ENCODE data around the gene MRGPRD. TPM values are rescaled to one million over a fixed set of nuclear protein-coding genes. Genes with fewer than 3 reads are reported as not detected.

MRGPRD gene
- total RNA-seq, 5 donors from 2014 or later (not counting 1 experiment from before 2014, with no cell fraction given) = not detected

GRCh38 chr11:68987211-68987610 lies 6.4 kb upstream of the MRGPRD start:
- Mint-ChIP-seq H3K4me3 (no peak overlapping the region), H3K27me3 (peaks cover 18 to 28% of the 10 kb centered on the region in 2 donors), H3K9me3 (peaks cover 4 to 21% (median 12%) of the 10 kb centered on the region in 3 donors), H3K4me1 (peaks cover 0 to 11% (median 0%) of the 10 kb centered on the region in 3 donors), H3K36me3 (peaks cover 16% of the 10 kb centered on the region), H3K27ac (no peak overlapping the region)
- Histone ChIP-seq H3K36me3 (ENCODE audit: control insufficient read depth in 2 of 2, extremely low read depth in 1 of 2, insufficient read depth in 1 of 2, low read length in 1 of 2) (no peaks in the 10 kb centered on the region), H3K27me3 (replicated peaks in 1 of 2; ENCODE audit: control insufficient read depth in 2 of 2, extremely low read depth in 1 of 2, insufficient read depth in 2 of 2, low read length in 1 of 2) (peaks cover 0 to 20% of the 10 kb centered on the region in 2 experiments), H3K4me1 (ENCODE audit: control insufficient read depth in 1 of 2, extremely low read depth in 1 of 2, insufficient read depth in 2 of 2, low read length in 2 of 2) (no peaks in the 10 kb centered on the region), H3K9me3 (no peaks in the 10 kb centered on the region), H3K27ac (ENCODE audit: low read length) (no peak overlapping the region), H3K4me3 (ENCODE audit: control insufficient read depth in 1 of 2, extremely low read depth in 1 of 2, low read length in 1 of 2) (no peak overlapping the region)
- no peak for ATAC-seq (replicated peaks in 1 of 4)
- CTCF ChIA-PET = no interaction called here
- DNase-seq = no peak
- POLR2A ChIA-PET = no interaction called here

- no peak overlapping the region for H3K4me3 Mint-ChIP-seq
- DNase-seq (no peak), ATAC-seq (replicated peaks in 1 of 4) (no peak)
- Histone ChIP-seq H3K27ac (ENCODE audit: low read length) (no peak overlapping the region), H3K9me3 (no peaks in the 10 kb centered on the region), H3K4me1 (ENCODE audit: control insufficient read depth in 1 of 2, extremely low read depth in 1 of 2, insufficient read depth in 2 of 2, low read length in 2 of 2) (no peaks in the 10 kb centered on the region), H3K36me3 (ENCODE audit: control insufficient read depth in 2 of 2, extremely low read depth in 1 of 2, insufficient read depth in 1 of 2, low read length in 1 of 2) (no peaks in the 10 kb centered on the region), H3K4me3 (ENCODE audit: control insufficient read depth in 1 of 2, extremely low read depth in 1 of 2, low read length in 1 of 2) (no peak overlapping the region), H3K27me3 (replicated peaks in 1 of 2; ENCODE audit: control insufficient read depth in 2 of 2, extremely low read depth in 1 of 2, insufficient read depth in 2 of 2, low read length in 1 of 2) (peaks cover 0 to 14% of the 10 kb centered on the region in 2 experiments)
- peaks cover 16% of the 10 kb centered on the region for H3K36me3 Mint-ChIP-seq
- peaks cover 0 to 6% (median 0%) of the 10 kb centered on the region in 3 donors for H3K4me1 Mint-ChIP-seq
- H3K27me3 Mint-ChIP-seq = peaks cover 11 to 14% of the 10 kb centered on the region in 2 donors
- H3K27ac Mint-ChIP-seq = no peak overlapping the region
- 100% methylated on average over 1 of the region's 6 CpGs for WGBS (ENCODE audit: insufficient coverage)
- H3K9me3 Mint-ChIP-seq = peaks cover 4 to 27% (median 13%) of the 10 kb centered on the region in 3 donors
- CTCF ChIA-PET = no interaction called here
- POLR2A ChIA-PET = no interaction called here
These were observed 3.0 kb upstream of the MRGPRD start for GRCh38 chr11:68983801-68984200.

- DNase-seq = no peak
- H3K27ac Mint-ChIP-seq = no peak overlapping the region
- Histone ChIP-seq H3K27me3 (replicated peaks in 1 of 2; ENCODE audit: control insufficient read depth in 2 of 2, extremely low read depth in 1 of 2, insufficient read depth in 2 of 2, low read length in 1 of 2) (peaks cover 0 to 25% of the 10 kb centered on the region in 2 experiments), H3K36me3 (ENCODE audit: control insufficient read depth in 2 of 2, extremely low read depth in 1 of 2, insufficient read depth in 1 of 2, low read length in 1 of 2) (no peaks in the 10 kb centered on the region), H3K27ac (ENCODE audit: low read length) (no peak overlapping the region), H3K4me3 (ENCODE audit: control insufficient read depth in 1 of 2, extremely low read depth in 1 of 2, low read length in 1 of 2) (no peak overlapping the region), H3K9me3 (no peaks in the 10 kb centered on the region), H3K4me1 (ENCODE audit: control insufficient read depth in 1 of 2, extremely low read depth in 1 of 2, insufficient read depth in 2 of 2, low read length in 2 of 2) (no peaks in the 10 kb centered on the region)
- POLR2A ChIA-PET = no interaction called here
- no peak overlapping the region for H3K4me3 Mint-ChIP-seq
- H3K36me3 Mint-ChIP-seq = peaks cover 13% of the 10 kb centered on the region
- WGBS (ENCODE audit: insufficient coverage) = no CpG with 5 or more reads among the region's 2 CpGs
- H3K27me3 Mint-ChIP-seq = peaks cover 10 to 17% of the 10 kb centered on the region in 2 donors
- peaks cover 4 to 23% (median 11%) of the 10 kb centered on the region in 3 donors for H3K9me3 Mint-ChIP-seq
- ATAC-seq (replicated peaks in 1 of 4) = no peak
- CTCF ChIA-PET = no interaction called here
- H3K4me1 Mint-ChIP-seq = no peaks in the 10 kb centered on the region
These were observed 1.3 kb upstream of the MRGPRD start for GRCh38 chr11:68982134-68982533.

GRCh38 chr11:68979931-68980775 lies 633 bp downstream of the MRGPRD start:
- CTCF ChIA-PET = no interaction called here
- peaks cover 1 to 10% of the 10 kb centered on the region in 2 donors for H3K27me3 Mint-ChIP-seq
- no peaks in the 10 kb centered on the region for H3K4me1 Mint-ChIP-seq
- no peak overlapping the region for H3K27ac ChIP-seq (ENCODE audit: low read length)
- H3K4me3 ChIP-seq (ENCODE audit: control insufficient read depth in 1 of 2, extremely low read depth in 1 of 2, low read length in 1 of 2) = no peak overlapping the region
- H3K4me3 Mint-ChIP-seq = no peak overlapping the region
- H3K9me3 ChIP-seq = no peaks in the 10 kb centered on the region
- peak in 1 of 35 experiments; percentile 17 for DNase-seq
- H3K9me3 Mint-ChIP-seq = peaks cover 0 to 13% (median 2%) of the 10 kb centered on the region in 3 donors
- no peaks in the 10 kb centered on the region for H3K36me3 ChIP-seq (ENCODE audit: control insufficient read depth in 2 of 2, extremely low read depth in 1 of 2, insufficient read depth in 1 of 2, low read length in 1 of 2)
- POLR2A ChIA-PET = no interaction called here
- H3K27ac Mint-ChIP-seq = no peak overlapping the region
- H3K27me3 ChIP-seq (replicated peaks in 1 of 2; ENCODE audit: control insufficient read depth in 2 of 2, extremely low read depth in 1 of 2, insufficient read depth in 2 of 2, low read length in 1 of 2) = peaks cover 0 to 23% of the 10 kb centered on the region in 2 experiments
- whole genome bisulfite sequencing (ENCODE audit: insufficient coverage) = 85% methylated on average over 33 of the region's 33 CpGs
- no peak for ATAC-seq (replicated peaks in 1 of 4)
- H3K4me1 ChIP-seq (ENCODE audit: control insufficient read depth in 1 of 2, extremely low read depth in 1 of 2, insufficient read depth in 2 of 2, low read length in 2 of 2) = no peaks in the 10 kb centered on the region
- H3K36me3 Mint-ChIP-seq = peaks cover 3% of the 10 kb centered on the region

- H3K27ac Mint-ChIP-seq = no peak overlapping the region
- no peaks in the 10 kb centered on the region for H3K36me3 ChIP-seq (ENCODE audit: control insufficient read depth in 2 of 2, extremely low read depth in 1 of 2, insufficient read depth in 1 of 2, low read length in 1 of 2)
- ATAC-seq (replicated peaks in 1 of 4) (no peak), DNase-seq (peak in 1 of 35 experiments; percentile 14)
- peaks cover 6% of the 10 kb centered on the region for H3K36me3 Mint-ChIP-seq
- H3K4me3 Mint-ChIP-seq = no peak overlapping the region
- H3K4me1 ChIP-seq (ENCODE audit: control insufficient read depth in 1 of 2, extremely low read depth in 1 of 2, insufficient read depth in 2 of 2, low read length in 2 of 2) = no peaks in the 10 kb centered on the region
- H3K27me3 Mint-ChIP-seq = peaks cover 0 to 7% of the 10 kb centered on the region in 2 donors
- peaks cover 0 to 13% (median 2%) of the 10 kb centered on the region in 3 donors for H3K9me3 Mint-ChIP-seq
- H3K27ac ChIP-seq (ENCODE audit: low read length) = no peak overlapping the region
- POLR2A ChIA-PET = no interaction called here
- peaks cover 0 to 23% of the 10 kb centered on the region in 2 experiments for H3K27me3 ChIP-seq (replicated peaks in 1 of 2; ENCODE audit: control insufficient read depth in 2 of 2, extremely low read depth in 1 of 2, insufficient read depth in 2 of 2, low read length in 1 of 2)
- no peak overlapping the region for H3K4me3 ChIP-seq (ENCODE audit: control insufficient read depth in 1 of 2, extremely low read depth in 1 of 2, low read length in 1 of 2)
- peaks cover 0 to 2% (median 0%) of the 10 kb centered on the region in 3 donors for H3K4me1 Mint-ChIP-seq
- CTCF ChIA-PET = no interaction called here
- WGBS (ENCODE audit: insufficient coverage) = 74% methylated on average over 12 of the region's 15 CpGs
- H3K9me3 ChIP-seq = no peaks in the 10 kb centered on the region
These were observed 1.7 kb downstream of the MRGPRD start for GRCh38 chr11:68978931-68979594.

GRCh38 chr11:68978626-68978930 lies 2.2 kb downstream of the MRGPRD start:
- Histone ChIP-seq H3K4me1 (ENCODE audit: control insufficient read depth in 1 of 2, extremely low read depth in 1 of 2, insufficient read depth in 2 of 2, low read length in 2 of 2) (no peaks in the 10 kb centered on the region), H3K9me3 (no peaks in the 10 kb centered on the region), H3K36me3 (ENCODE audit: control insufficient read depth in 2 of 2, extremely low read depth in 1 of 2, insufficient read depth in 1 of 2, low read length in 1 of 2) (no peaks in the 10 kb centered on the region), H3K27ac (ENCODE audit: low read length) (no peak overlapping the region), H3K4me3 (ENCODE audit: control insufficient read depth in 1 of 2, extremely low read depth in 1 of 2, low read length in 1 of 2) (no peak overlapping the region), H3K27me3 (replicated peaks in 1 of 2; ENCODE audit: control insufficient read depth in 2 of 2, extremely low read depth in 1 of 2, insufficient read depth in 2 of 2, low read length in 1 of 2) (peaks cover 0 to 23% of the 10 kb centered on the region in 2 experiments)
- DNase-seq (no peak), ATAC-seq (replicated peaks in 1 of 4) (no peak)
- Mint-ChIP-seq H3K4me1 (peaks cover 0 to 2% (median 0%) of the 10 kb centered on the region in 3 donors), H3K9me3 (peaks cover 0 to 13% (median 2%) of the 10 kb centered on the region in 3 donors), H3K27ac (no peak overlapping the region), H3K27me3 (peaks cover 0 to 6% of the 10 kb centered on the region in 2 donors), H3K36me3 (peaks cover 6% of the 10 kb centered on the region), H3K4me3 (no peak overlapping the region)
- ChIA-PET CTCF (no interaction called here), POLR2A (no interaction called here)
- 68% methylated on average over 4 of the region's 5 CpGs for WGBS (ENCODE audit: insufficient coverage)
